A673 (cell line): ENCODE results near the gene MPZL1. TPM values are rescaled to one million over a fixed set of nuclear protein-coding genes. Genes with fewer than 3 reads are reported as not detected.

ENCODE experiments used
- BruUV-seq: library from RNA; stranded (reverse); fragments of 400-500 nt; replicated peaks from 2 replicates; lab custom pipeline; 2021; lab: Mats Ljungman, UMichigan
- CTCF ChIA-PET: fragments of 300-600 bp; sonication (Branson Sonifier 250); formaldehyde crosslinking; loops from one replicate; lab custom pipeline; 2022; ENCODE audit warnings: antibody characterized with exemption; lab: Charles Lee
- POLR2A ChIA-PET: fragments of 300-600 bp; sonication (Branson Sonifier 250); formaldehyde crosslinking; loops from one replicate; lab custom pipeline; 2022; ENCODE audit warnings: antibody characterized with exemption; ENCODE audit not compliant: low non-redundant PET; lab: Charles Lee
- DNase-seq: peaks from one replicate; pipeline ENCODE4 v3.0.0-alpha.2; 2015; ENCODE audit warnings: low spot score
- H3K27ac ChIP-seq: fragments of 200-600 bp; sonication (generic); 2 replicates; pipeline ENCODE4 v1.5.1; 2016; ENCODE audit warnings: mixed run types, low read depth, mild to moderate bottlenecking, mixed read lengths, antibody characterized with exemption, low read length; ENCODE audit not compliant: poor library complexity, severe bottlenecking
- H3K27me3 ChIP-seq: fragments of 200-600 bp; sonication (generic); replicated peaks from 2 replicates; pipeline ENCODE4 v1.6.1; 2017; ENCODE audit warnings: mixed run types, low read depth, mild to moderate bottlenecking, mixed read lengths, antibody characterized with exemption, low read length; ENCODE audit not compliant: insufficient read depth, poor library complexity
- H3K36me3 ChIP-seq: fragments of 200-600 bp; sonication (generic); 2 replicates; pipeline ENCODE4 v1.6.1; 2016; ENCODE audit warnings: mixed run types, mild to moderate bottlenecking, mixed read lengths, antibody characterized with exemption, low read length; ENCODE audit not compliant: insufficient read depth, poor library complexity, severe bottlenecking
- H3K4me1 ChIP-seq: fragments of 200-600 bp; sonication (generic); 2 replicates; pipeline ENCODE4 v1.6.1; 2017; ENCODE audit warnings: mixed run types, mild to moderate bottlenecking, mixed read lengths, antibody characterized with exemption, low read length; ENCODE audit not compliant: insufficient read depth, poor library complexity, severe bottlenecking
- H3K4me3 ChIP-seq: fragments of 200-600 bp; sonication (generic); 2 replicates; pipeline ENCODE4 v1.5.1; 2016; ENCODE audit warnings: low read depth, mixed run types, mild to moderate bottlenecking, mixed read lengths, low read length; ENCODE audit not compliant: poor library complexity, severe bottlenecking
- H3K9me3 ChIP-seq: fragments of 200-600 bp; sonication (generic); 2 replicates; pipeline ENCODE4 v1.6.1; 2016; ENCODE audit warnings: mixed run types, low read depth, mild to moderate bottlenecking, mixed read lengths, antibody characterized with exemption, low read length; ENCODE audit not compliant: poor library complexity, severe bottlenecking
- EZH2 ChIP-seq: fragments of 200-600 bp; sonication (generic); IDR thresholded peaks from 2 replicates; pipeline ENCODE4 v1.6.1; 2017; ENCODE audit warnings: borderline replicate concordance, low read depth, mild to moderate bottlenecking, mixed read lengths, antibody characterized with exemption, low read length; ENCODE audit not compliant: poor library complexity, severe bottlenecking
- intact Hi-C: fragments of 100-400 bp; cut with micrococcal nuclease; formaldehyde crosslinking; loops from one replicate; pipeline ENCODE4 v1.10.0; 2022; ENCODE audit not compliant: unreplicated experiment
- total RNA-seq: library from RNA; stranded (reverse); gene quantifications from 2 replicates; pipeline ENCODE4 v1.2.3, GENCODE V29; 2021
- TF ChIP-seq, protein P1 (sequence below): fragments of 300-800, 200-600 bp; sonication (generic); conservative IDR thresholded peaks from 2 replicates; pipeline ENCODE4 v1.5.1; 2017; ENCODE audit warnings: low read depth, mild to moderate bottlenecking, antibody characterized with exemption, low read length, moderate library complexity, mixed read lengths

Gene MPZL1
- total RNA-seq, 1 experiment from 2014 or later: 87.8 TPM

DNA sequence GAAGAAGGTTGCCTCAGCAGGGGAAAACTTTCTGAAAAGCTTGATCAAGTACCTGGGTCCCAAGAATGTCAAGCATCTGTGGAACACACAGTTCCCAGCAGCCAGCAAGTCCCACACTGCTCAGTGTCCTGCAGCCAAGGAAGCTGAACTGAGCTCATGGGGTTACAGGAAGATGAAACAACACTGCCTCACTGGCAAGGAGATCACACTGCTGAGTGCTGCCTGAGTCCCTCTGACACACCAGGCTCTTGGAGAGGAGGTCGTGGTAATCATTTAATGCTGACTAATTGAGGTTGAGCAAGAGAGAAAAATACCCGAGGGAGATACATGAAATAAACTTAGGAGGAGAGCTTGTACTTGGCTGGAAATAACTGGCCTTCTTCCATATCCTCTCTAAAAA is 75.2 kb downstream of the MPZL1 start:
- H3K9me3 ChIP-seq: no peaks in the 10 kb centered on the region
- CTCF ChIA-PET: interaction anchor here (0.7 kb wide), 1 partner anchor 83 kb away, joined by 3 read pairs; no protein-coding TSS in a partner anchor
- DNase-seq: peak; percentile 62
- H3K4me3 ChIP-seq: no peak overlapping the region
- H3K27ac ChIP-seq: no peak overlapping the region
- POLR2A ChIA-PET: no interaction called here
- no peaks in the 10 kb centered on the region for H3K36me3 ChIP-seq
- intact Hi-C loops: no loop called here
- H3K4me1 ChIP-seq: peaks cover 4% of the 10 kb centered on the region
- TF ChIP-seq, protein P1, sequence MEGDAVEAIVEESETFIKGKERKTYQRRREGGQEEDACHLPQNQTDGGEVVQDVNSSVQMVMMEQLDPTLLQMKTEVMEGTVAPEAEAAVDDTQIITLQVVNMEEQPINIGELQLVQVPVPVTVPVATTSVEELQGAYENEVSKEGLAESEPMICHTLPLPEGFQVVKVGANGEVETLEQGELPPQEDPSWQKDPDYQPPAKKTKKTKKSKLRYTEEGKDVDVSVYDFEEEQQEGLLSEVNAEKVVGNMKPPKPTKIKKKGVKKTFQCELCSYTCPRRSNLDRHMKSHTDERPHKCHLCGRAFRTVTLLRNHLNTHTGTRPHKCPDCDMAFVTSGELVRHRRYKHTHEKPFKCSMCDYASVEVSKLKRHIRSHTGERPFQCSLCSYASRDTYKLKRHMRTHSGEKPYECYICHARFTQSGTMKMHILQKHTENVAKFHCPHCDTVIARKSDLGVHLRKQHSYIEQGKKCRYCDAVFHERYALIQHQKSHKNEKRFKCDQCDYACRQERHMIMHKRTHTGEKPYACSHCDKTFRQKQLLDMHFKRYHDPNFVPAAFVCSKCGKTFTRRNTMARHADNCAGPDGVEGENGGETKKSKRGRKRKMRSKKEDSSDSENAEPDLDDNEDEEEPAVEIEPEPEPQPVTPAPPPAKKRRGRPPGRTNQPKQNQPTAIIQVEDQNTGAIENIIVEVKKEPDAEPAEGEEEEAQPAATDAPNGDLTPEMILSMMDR: no peak
- TF ChIP-seq EZH2: no peak
- H3K27me3 ChIP-seq: no peaks in the 10 kb centered on the region
- no TSS peak for BruUV-seq

DNA sequence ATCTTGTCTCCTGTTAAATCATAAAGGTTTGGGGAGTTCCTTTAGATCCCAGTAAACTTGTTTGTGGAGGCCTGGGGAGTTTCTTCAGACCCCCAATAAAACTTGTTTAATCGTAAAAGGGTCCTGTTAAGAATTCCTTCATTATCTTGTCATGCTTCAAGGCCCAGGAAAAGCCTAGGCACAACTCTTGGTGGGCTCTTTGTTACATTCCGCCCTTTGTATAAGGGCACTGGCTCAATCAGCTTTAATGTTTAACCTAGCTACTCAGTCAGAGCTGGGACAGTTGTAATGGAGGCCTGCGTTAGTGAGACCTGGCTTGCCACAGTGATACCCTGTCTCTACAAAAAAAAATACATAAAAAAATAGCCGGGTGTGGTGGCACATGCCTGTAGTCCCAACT is 77.2 kb downstream of the MPZL1 start:
- CTCF ChIA-PET: no interaction called here
- Histone ChIP-seq H3K27ac (no peak overlapping the region), H3K27me3 (no peaks in the 10 kb centered on the region), H3K9me3 (no peaks in the 10 kb centered on the region), H3K4me3 (no peak overlapping the region), H3K4me1 (no peaks in the 10 kb centered on the region), H3K36me3 (no peaks in the 10 kb centered on the region)
- TF ChIP-seq, protein P1: no peak
- TF ChIP-seq EZH2: no peak
- intact Hi-C loops: no loop called here
- DNase-seq: no peak
- POLR2A ChIA-PET: no interaction called here
- no TSS peak for BruUV-seq

DNA sequence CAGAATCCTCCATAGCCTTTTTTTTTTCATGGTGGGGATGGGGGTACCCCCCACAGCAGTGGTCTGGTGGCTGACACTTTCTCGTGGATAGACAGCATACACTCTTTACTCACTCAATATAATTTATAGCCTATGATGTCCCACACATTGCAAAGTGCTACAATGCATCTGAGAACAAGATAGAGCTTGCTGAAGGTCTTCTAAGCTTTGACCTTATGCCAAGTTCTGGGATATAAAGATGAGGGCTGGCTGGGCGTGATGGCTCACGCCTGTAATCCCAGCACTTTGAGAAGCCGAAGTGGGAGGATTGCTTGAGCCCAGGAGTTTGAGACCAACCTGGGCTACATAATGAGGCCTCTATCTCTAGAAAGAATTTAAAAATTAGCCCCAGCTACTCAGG is 78.0 kb downstream of the MPZL1 start:
- Histone ChIP-seq H3K27ac (no peak overlapping the region), H3K27me3 (no peaks in the 10 kb centered on the region), H3K36me3 (no peaks in the 10 kb centered on the region), H3K4me1 (no peaks in the 10 kb centered on the region), H3K9me3 (no peaks in the 10 kb centered on the region), H3K4me3 (no peak overlapping the region)
- POLR2A ChIA-PET: no interaction called here
- intact Hi-C loops: loop anchor here (10.0 kb wide), 1 partner anchor 285 kb away; no protein-coding TSS in a partner anchor
- no peak for DNase-seq
- TF ChIP-seq, protein P1: no peak
- no peak for TF ChIP-seq EZH2
- BruUV-seq: no TSS peak
- CTCF ChIA-PET: no interaction called here
